Nucleus accumbens (tissue), 56 donors: Measurements from ENCODE around the gene ACYP1.

Source experiments
- DNase-seq, 56 donors: peaks; one replicate each; lab custom pipeline; 2025; lab: John Stamatoyannopoulos, UW

ACYP1 gene

DNA sequence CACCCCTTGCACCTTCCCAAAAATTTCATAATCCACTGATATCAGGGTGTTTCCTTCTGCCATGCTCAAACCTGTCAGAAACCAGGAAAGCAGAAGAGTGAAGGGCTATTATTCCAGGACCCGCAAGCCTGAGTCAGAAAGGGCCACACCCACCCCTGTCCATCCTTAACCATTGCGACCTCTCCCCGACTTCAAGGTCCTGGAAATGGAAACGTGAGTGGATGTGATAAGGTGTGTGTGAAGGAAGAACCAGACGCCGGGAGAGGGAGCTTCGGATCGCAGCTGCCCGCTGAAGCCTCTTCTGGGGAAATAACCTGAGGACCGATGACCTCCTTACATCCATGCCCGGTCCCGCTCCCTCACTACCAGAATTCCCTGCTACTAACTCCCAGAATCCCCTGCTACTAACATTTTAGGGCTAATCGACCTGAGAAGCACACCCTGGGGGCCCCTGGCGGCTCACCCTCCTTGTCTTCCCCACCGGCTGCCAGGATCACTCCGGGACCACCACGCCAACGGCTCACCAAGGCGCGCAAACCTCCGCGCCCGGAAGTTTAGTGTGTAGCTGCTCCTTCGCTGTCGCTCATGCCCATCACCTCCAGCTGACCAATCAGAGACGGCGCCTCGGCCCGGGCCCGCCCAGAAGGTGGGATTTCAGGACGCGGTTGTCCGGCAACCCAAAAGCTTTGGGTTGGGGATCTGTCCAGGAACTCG is at the start of gene ACYP1:
ACYP1 (minus strand) TSS at position 534 of the 714 bp plus-strand sequence; CDS start at position 63, 471 bp downstream.
- DNase-seq, result peak; percentile 24 to 95 (median 84)

DNA sequence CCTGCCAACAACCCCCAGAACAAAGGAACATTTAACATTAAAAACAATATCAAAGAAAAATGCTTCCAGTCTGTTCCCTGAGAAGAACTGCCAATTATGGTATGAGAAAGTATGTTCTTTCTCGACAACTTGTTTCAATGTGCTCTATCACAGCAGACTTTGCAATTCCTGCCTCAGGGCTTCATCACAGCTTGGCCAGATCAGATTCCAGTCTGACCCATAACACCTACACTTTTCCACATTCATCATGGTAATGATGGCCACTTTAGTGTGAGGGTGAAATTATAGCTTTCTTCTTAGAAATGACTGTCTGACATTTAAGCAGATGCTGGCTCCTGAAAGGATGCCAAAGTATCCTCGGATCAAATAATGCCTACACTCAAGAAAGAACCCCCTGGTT is 46.1 kb upstream of the ACYP1 start:
- DNase-seq, result no peak

DNA sequence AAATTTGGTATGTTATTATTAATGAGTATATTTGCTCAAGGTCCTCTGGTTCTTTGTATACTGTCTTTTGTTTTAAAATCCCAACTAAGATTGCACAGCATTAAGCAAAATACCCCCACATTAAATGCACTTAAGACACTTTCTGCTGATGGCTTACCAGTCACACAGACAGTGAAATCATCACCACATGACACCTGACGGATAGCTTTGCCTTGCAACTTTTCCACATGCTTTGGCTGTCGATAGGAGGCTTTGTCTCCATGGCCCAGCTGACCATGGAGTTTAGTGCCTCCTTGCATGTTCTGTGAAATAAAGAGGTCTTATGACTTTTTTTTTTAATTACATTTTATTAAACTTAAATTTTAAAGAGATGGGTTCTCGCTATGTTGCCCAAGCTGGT is 43.4 kb upstream of the ACYP1 start:
- DNase-seq, result no peak

DNA sequence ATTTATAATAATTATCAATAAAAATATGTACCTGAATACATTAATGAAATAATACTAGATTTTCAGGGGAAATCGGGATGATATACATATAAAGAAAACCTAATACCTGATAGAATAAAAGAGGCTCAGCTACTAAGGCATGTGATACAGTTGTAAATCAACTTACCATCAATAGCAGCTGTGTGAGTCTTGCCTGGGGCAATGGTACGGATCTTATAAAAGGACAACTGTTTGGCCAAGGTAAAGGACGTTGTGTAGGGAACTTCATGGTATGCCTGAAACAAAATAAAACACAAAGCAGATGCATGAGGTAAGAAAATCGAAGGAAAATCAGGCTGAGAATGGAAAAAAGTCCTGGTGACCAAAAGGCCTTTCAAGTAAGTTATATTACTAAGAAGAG is 37.7 kb upstream of the ACYP1 start:
- no peak for DNase-seq

DNA sequence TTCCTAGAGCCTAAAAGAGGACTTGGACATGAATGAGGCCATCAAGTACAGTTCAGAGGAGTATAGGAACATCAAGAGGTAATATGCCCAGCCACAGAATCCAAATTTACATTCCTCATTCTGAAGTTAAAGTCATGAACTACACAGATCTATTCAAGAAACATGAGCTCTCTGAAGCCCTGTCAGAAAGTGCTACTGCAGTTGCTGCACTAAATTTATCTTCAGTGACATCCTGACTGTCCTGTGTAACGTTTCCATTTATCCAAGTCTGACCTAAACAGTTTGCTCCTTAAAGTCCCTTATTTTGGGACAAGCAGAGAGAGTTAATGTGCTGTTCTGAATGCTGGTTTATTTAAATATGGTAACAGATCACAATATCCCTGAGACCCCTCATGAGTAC is 34.9 kb upstream of the ACYP1 start:
- no peak for DNase-seq

DNA sequence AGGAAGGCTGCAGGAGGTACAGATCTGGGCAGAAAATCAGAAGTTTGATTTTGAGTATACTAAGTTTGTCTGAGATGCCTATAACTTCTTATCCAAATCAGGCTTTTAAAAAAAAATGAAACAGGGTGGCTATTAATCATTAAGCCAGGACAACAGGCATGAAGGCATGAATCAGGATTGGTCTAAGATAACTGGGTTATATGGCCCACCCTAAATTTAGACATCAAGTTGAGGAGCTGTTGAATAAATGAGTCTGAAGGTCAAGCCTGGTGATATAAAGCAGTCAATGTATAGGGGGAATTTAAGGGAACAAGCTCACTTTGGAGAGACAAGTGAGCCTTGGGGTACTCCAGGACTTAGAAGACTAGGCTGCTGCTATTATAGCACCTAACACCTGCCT is 34.4 kb upstream of the ACYP1 start:
- DNase-seq, result no peak

- DNase-seq, result no peak
Observed at GRCh38 chr14:75096959-75097358, 33.1 kb upstream of the ACYP1 start.

GRCh38 chr14:75095690-75096089 is 31.9 kb upstream of the ACYP1 start:
- DNase-seq, result no peak

GRCh38 chr14:75094896-75095295 is 31.1 kb upstream of the ACYP1 start:
- no peak for DNase-seq

DNA sequence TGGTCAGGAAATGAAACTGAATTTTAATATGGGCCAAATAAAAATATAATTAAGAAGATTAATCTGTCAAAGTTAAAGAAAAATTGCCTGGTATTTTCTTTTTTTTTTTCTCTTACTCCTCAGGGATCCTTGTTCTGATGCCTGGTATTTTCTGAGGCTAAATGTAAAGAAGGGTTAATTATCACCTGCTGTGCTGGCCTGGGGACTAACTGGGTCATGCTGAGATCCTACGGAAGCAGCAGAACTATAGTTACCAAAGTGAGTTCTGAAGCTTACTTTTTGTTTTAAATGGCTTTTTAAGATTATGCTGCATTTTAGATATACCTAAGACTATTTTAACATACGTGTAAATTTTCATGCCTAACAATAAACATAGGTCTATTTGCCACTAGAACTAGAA is 28.9 kb upstream of the ACYP1 start:
- DNase-seq, result no peak

- DNase-seq, result no peak
Observed at GRCh38 chr14:75091251-75091650, 27.4 kb upstream of the ACYP1 start.

- DNase-seq, result no peak
Observed at GRCh38 chr14:75090353-75090752, 26.5 kb upstream of the ACYP1 start.

DNA sequence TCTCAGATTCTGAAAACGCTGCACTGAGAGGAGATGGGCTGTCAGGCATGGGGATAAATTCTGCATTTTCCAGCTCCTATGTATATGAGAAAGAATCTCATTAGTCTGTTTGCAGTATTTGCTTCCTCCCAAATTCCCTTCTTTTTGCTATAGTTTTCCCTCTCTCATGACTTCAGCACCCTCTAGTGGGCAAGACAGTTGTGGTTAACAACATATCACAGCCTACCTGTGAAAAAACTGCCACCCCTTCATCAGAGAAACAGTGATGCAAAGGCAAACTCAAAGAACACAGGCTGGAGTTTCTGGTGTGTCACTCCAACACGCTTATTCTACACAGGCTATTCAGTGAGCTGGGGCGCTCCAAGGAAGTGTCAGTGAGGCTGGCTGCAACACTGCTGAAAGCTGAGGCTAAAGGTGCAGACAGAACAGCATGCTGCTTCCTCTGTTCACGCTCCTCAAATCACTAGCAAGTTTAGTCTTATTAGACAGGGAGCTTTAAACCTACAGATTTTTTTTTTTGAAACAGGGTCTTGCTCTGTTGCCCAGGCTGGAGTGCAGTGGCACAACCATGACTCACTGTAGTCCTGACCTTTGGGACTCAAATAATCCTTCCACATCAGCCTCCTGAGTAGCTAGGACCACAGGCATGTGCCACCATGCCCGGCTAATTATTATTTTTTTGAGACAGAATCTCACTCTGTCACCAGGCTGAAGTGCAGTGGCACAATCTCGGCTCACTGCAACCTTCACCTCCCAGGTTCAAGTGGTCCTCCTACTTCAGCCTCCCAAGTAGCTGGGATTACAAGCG is 24.9 kb upstream of the ACYP1 start:
- DNase-seq, result peak in 28 of 56 donors; percentile 4 to 57 (median 16)

DNA sequence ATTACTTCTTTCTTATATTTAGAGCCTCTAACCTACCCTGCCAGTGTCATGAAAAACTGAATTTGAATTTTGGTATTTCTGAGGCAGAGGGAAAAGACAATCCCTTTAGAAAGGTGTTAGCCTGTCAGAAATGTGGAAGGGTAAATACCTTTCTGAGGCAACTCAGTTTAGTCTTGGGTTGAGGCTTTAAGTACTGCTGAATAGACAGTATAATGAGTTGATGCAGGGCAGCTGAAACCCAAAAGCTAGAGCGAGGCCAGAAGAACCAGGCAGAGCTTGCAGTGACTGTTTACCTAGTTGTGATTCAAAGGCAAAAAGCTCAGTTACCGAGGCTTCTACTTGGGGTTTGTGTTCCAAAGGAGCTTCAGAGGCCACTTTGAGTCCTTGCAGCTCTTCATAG is 24.3 kb upstream of the ACYP1 start:
- no peak for DNase-seq

GRCh38 chr14:75084513-75084912 is 20.7 kb upstream of the ACYP1 start:
- DNase-seq, result peak in 1 of 56 donors; percentile 13

- no peak for DNase-seq
Observed at GRCh38 chr14:75083271-75083670, 19.4 kb upstream of the ACYP1 start.

DNA sequence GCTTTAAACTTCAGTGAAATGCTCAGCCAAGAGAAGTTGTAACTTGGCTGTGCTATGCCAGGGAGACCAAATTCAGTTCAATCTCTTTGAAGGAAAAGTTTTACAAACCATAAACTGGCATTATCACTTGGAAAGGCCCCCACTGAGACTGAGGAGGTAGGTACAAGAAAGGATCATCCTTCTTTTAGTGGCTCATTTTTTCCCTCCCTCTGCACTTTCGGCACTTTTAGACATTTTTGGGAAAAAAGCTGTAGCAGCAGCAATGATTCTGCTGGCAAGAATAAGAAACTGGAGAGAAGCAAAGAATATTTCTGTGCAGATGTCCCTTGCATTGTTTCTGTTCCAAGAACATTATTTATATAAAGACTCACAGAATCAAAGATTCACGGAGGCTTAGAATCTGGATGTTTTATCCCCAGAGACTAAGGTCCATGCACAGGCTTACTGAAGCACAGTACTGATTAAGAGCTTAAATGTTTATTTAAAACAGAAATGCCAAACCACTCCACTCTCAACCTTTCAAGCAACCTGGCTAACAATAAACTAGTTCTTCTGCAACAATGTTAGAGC is 17.9 kb upstream of the ACYP1 start:
- DNase-seq, result no peak

DNA sequence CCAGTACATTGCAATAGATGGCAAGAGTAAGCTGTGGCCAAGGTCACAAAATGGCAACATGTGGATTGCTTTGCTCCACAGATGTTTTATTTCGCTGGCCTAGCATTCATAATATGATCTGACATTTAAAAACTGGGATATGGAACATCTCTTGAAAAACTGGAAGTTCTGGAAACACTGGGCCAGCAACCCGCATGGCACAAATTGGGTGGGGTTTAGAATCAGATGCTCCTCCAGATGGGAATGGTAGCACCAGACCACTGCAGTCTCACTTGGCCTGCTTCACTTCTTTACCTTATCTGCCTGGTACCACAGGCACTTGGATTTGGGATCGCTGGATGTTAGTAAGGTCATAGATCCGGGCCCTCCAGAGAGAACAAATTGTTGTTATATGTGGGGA is 15.7 kb upstream of the ACYP1 start:
- no peak for DNase-seq

GRCh38 chr14:75077794-75078193 is 14.0 kb upstream of the ACYP1 start:
- no peak for DNase-seq

DNA sequence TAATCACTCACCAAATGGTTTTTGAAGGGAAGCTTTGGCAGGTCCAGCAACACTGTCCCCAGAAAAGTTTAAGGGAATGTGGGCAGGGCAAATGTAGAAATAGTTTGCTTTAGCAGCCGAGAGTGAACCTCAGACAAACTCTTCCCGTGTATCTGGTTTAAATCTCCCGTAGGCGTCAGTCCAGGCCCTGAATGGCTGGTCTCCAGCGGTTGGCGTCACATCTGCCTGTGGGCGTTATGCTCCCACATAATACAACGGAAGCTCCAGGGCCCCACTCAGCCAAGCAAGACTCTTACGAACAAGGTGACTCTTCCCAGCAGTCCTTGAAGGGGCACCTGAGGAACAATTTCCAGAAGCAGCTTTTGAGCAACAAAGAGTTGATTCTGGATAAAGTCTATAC is 6.6 kb upstream of the ACYP1 start:
- no peak for DNase-seq

DNA sequence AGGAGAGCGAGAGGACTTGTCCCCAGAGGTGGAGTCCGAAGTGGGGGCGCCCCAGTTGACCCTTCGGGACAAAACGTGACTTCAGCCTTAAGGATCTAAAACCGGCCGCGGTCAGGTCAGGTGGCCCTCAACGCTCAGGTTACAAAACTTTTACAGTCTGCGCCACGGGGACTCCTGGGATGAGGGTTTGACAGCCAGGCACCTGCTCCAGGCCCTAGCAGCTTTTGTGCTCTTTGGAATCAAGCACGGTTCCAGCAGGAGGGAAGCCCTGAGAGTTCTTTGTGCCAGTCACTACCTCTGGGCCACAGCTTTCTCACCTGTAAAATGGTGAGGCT is 6.0 kb upstream of the ACYP1 start:
- peak in 1 of 56 donors; percentile 42 for DNase-seq
